Endothelial cell of hepatic sinusoid (primary cell): ENCODE data around the gene EPHA1.

Experiments
- in situ Hi-C: cut with HindIII; loops from 2 replicates; pipeline ENCODE4 v1.10.0; 2017; ENCODE audit warnings: low sequenced_read_pairs

EPHA1 gene

DNA sequence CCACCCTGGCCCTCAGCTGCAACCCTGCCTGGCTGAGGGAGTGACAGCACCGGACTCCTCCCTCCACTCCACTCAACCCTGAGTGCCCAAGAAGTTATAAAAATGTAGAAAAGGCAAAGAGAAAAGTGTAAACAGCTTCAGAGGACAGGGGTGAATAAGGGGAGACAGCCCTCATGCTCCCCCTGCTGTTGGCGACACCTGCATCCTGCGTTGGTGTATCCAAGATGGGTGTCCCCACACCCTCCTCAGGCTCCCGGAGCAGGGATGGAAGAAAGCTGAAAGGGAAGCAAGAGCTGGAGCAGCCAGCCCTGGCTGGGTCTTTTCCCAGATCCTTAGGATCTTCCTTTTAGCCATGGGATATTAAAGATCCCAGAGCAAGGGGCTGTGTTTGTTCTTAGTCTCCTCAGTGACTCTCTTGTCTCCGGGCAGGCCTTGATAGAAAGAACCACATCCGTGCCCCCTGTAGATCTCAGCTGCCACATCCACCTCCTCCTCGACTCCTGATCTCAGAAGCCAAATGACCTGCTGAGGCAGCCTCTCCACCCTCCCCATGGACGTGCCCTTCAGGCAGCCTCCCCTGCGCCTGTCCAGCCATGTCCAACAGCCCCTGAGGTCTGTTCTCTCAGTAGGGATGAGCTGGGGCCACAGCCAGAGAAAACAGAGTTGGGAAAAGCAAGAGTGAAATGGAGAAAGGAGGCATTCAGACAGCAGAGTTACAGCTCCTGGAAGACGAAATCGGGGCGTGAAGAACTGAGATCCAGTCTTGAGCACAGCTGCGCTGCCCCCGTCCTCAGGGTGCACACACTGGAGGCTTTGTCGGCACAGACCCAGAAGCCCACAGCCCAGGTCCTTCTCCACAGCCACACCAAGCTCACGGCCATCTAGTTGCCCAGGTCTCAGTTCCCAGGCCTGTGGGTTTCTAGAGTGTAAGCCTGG, 52.9 kb downstream of the EPHA1 start:
- in situ Hi-C loops: loop anchor here (5.0 kb wide), 1 partner anchor 62 kb away; no protein-coding TSS in a partner anchor

DNA sequence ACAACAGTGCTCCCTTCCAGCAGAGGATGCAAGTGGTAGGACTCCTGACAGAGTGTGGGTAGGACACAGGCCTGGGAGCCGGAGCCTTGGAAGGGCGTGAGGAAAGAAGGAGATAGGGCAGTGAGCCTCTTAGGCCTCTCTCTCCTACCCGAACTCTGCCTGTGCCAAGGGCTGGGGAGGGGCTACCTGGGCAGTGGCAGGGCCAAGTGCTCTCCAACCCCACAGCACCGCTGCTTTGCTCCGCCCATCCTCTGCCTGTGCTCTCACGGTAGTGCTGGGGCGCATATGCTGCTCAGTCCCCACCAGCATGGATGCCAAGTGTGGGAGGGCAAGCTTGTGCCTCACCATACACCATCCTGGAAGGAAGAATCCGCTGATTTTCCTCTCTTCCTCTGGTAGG, 53.7 kb downstream of the EPHA1 start:
- in situ Hi-C loops: loop anchor here (5.0 kb wide), 1 partner anchor 62 kb away; no protein-coding TSS in a partner anchor

DNA sequence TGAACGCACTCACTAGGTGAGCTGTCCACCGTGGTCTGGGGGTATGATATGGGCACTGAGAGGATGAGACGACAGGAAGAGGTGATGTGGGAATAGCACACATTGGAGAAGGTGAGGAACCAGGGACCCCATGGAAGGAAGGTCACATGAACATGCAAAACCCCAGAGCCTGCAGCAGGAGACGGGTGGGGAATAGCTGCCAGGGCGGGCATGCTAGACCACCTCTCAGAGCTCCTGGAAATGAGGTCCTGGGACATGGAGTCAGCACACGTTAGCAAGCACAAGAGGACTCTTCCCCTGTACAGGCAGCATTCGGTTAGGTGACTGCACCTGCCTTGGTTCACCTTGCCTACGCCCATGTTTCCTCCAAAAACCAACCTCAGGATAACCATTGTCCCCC, 54.3 kb downstream of the EPHA1 start:
- in situ Hi-C loops: no loop called here

DNA sequence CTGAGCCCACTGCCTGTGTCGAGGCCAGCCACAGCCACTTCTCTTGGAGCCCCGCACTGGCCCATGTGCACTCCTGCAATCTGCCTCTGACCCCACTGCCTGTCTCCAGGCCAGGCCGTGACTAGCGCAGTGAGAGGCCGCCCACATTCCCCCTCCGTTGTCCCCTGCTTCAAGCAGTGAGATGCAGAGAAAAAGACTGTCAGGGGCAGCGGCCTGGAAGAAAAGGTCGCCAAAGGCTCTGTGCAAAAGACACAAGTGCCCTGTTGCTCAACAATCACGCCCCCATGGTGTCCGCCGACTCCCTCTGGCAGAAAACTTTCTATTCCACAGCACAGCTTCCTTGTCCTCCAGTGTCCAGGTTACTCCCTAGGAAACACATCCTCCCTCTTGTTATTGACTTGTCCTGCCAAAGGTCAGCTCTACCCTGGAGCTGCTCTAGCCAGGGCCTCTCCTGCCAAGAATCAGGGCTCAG, 56.1 kb downstream of the EPHA1 start:
- in situ Hi-C loops: no loop called here

DNA sequence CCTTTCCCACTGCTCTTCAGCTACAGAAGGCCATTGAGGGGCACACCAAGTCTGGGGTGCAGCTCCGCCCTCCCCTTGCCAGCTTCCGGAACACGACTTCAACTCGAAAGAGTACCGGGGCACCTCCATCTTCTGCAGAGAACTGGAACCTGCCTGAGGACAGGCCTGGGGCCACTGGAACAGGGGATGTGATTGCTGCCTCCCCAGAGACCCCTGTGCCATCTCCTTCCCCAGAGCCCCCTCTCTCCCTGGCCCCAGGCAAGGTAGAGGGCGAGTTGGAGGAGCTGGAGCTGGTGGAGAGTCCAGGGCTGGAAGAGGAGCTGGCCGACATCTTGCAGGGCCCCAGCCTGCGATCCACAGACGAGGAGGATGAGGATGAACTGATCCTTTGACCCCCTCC, 57.1 kb downstream of the EPHA1 start:
- in situ Hi-C loops: no loop called here

DNA sequence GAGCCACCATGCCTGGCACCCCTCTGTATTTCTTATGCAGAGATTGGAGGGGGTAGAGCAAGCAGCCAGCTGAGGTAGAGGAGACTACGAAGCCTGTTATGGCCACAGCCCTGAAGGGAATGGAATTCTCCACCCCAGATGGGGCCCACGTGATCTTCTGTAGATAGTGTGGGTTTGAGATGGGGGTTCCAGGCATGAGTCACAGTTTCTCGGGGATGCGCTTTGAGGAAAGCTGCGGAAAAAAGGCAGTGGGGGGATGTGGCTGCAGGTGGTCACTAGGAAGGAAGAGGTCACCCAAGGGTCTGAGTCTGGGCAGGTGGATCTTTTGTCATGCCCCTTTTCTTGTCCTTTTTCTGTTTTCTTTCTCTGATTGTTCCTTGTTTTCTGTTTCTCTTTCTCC, 57.6 kb downstream of the EPHA1 start:
- in situ Hi-C loops: no loop called here

DNA sequence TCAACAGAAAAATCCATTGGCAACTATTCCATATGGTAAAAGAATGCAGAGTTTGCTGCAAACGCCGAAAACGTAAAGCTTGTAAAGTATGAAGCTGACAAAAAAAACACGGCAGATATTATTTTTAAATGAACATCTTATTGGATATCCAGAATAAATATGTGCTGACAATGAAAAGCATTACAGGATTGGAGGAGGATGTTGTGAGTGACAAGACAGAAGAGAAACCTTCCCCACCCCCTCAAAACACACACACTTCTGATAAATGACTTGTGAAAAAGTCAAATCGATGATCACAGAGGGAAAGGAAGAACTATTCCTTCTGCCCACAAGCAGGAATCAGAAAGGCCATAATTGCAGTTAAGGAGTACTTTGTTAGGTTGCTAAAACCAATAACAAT, 60.7 kb downstream of the EPHA1 start:
- in situ Hi-C loops: no loop called here

DNA sequence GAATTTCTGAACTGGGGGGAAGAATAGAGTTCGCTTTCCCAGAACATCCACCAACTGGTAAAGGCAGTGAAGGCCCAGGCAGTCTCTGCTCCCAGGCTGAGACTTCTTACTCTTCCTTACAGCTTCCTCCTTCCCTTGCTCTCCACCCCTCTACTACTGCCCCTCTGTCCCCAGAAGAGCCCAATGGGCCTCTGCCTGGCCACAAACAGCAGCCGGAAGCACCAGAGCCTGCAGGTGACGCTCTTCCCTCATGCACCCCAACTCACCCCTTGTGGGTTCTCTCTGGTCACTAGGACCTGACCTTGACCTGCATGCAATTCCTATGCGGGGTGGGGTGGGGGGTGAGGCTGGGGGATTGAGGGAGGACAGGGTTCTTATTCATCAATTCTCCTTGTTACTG, 62.6 kb downstream of the EPHA1 start:
- in situ Hi-C loops: no loop called here

DNA sequence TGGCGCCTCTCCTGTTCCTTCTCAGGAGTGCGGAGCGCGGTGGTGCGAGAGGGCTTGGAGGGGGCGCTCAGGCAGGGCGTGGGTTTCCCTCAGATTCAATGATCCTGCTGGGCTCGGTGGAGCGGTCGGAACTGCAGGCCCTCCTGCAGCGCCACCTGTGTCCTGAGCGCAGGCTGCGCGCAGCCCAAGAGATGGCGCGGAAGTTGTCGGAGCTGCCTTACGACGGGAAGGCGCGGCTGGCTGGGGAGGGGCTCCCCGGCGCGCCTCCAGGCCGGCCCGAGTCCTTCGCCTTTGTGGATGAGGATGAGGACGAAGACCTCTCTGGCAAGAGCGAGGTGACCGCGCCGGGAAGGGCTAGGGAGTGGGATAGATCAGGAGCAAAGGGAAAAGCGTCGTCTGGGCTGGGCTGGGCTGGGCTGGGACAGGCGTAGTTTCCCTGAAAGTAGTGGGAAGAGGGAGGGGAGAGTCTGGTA, 63.2 kb downstream of the EPHA1 start:
- in situ Hi-C loops: no loop called here

DNA sequence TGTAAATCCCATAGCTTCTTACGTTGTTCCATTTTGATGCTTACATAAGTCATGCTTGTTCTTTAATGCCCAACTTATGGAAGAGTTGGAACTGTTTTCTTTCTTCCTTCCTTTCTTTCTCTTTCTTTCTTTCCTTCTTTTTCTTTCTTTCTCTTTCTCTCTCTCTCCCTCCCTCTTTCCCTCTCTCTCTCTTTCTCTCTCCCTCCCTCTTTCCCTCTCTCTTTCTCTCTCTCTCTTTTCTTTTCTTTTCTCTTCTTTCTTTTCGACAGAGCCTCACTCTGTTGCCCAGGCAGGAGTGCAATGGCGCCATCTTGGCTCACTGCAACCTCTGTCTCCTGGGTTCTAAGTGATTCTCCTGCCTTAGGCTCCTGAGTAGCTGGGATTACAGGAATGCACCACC, 65.1 kb downstream of the EPHA1 start:
- in situ Hi-C loops: no loop called here

DNA sequence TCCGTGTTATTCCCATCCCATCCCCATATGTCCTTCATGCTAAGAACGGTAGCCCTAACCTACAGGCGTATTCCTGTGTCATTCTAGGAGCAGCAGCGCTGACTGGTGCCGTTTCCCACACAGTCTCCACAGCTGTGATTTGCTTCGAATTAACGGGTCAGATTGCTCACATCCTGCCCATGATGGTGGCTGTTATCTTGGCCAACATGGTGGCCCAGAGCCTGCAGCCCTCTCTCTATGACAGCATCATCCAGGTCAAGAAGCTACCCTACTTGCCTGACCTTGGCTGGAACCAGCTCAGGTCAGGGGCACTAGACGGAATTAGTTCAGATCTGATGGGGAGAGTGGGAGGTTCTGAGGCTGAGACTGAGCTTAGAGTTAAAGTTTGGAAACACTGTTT, 66.8 kb downstream of the EPHA1 start:
- in situ Hi-C loops: no loop called here
